PC-3 (cell line): ENCODE measurements around the gene RUFY3. TPM values are rescaled to one million over a fixed set of nuclear protein-coding genes. Genes with fewer than 3 reads are reported as not detected.
A peak's percentile ranks its signal among the peaks of the same experiment; 100 is the strongest.

ENCODE experiments used
- ATAC-seq: fragments of 200-7000 bp; cut with Tn5 transposase; 2 replicates; pipeline ENCODE4 v1.9.1; 2020; ENCODE audit warnings: mild to moderate bottlenecking, moderate library complexity
- BruUV-seq: library from RNA; stranded (reverse); fragments of 400-500 nt; replicated peaks from 2 replicates; lab custom pipeline; 2021; lab: Mats Ljungman, UMichigan
- CTCF ChIA-PET: fragments of 300-600 bp; sonication (Branson Sonifier 250); formaldehyde crosslinking; loops from one replicate; lab custom pipeline; 2022; ENCODE audit warnings: antibody characterized with exemption; lab: Charles Lee
- POLR2A ChIA-PET: fragments of 300-600 bp; sonication (Branson Sonifier 250); formaldehyde crosslinking; loops from one replicate; lab custom pipeline; 2022; ENCODE audit warnings: antibody characterized with exemption; ENCODE audit not compliant: unreplicated experiment; lab: Charles Lee
- DNase-seq: peaks from one replicate; pipeline ENCODE4 v3.0.0-alpha.2; 2015
- H2AFZ ChIP-seq: fragments of 300-600 bp; sonication (generic); 2 replicates; pipeline ENCODE4 v1.6.0; 2016; ENCODE audit warnings: antibody characterized with exemption, low read length
- H3F3A ChIP-seq: fragments of 300-600 bp; sonication (generic); one replicate; pipeline ENCODE4 v1.6.0; 2017; ENCODE audit warnings: antibody characterized with exemption, low read length, control low read depth, mild to moderate bottlenecking; ENCODE audit not compliant: unreplicated experiment
- H3K27ac ChIP-seq: fragments of 300-600 bp; sonication (generic); 2 replicates; pipeline ENCODE4 v1.5.1; 2016; ENCODE audit warnings: mild to moderate bottlenecking, low read length
- H3K27me3 ChIP-seq: fragments of 300-600 bp; sonication (generic); 2 replicates; pipeline ENCODE4 v1.6.1; 2016; ENCODE audit warnings: low read length, mixed read lengths
- H3K36me3 ChIP-seq: fragments of 300-600 bp; sonication (generic); 2 replicates; pipeline ENCODE4 v1.6.1; 2016; ENCODE audit warnings: low read depth, mixed run types, low read length, mixed read lengths
- H3K4me1 ChIP-seq: fragments of 300-600 bp; sonication (generic); 2 replicates; pipeline ENCODE4 v1.5.1; 2016; ENCODE audit warnings: low read length; ENCODE audit not compliant: insufficient read depth
- H3K4me2 ChIP-seq: fragments of 300-600 bp; sonication (generic); 2 replicates; pipeline ENCODE4 v1.6.0; 2016; ENCODE audit warnings: low read length
- H3K4me3 ChIP-seq: fragments of 300-600 bp; sonication (generic); 2 replicates; pipeline ENCODE4 v1.5.1; 2016; ENCODE audit warnings: mild to moderate bottlenecking, low read length, mixed read lengths
- H3K79me2 ChIP-seq: fragments of 300-600 bp; sonication (generic); 2 replicates; pipeline ENCODE4 v1.6.1; 2017; ENCODE audit warnings: low read length, mixed read lengths
- H3K9ac ChIP-seq: fragments of 300-600 bp; sonication (generic); 2 replicates; pipeline ENCODE4 v1.6.0; 2016; ENCODE audit warnings: mild to moderate bottlenecking, low read length
- H3K9me2 ChIP-seq: fragments of 300-600 bp; sonication (generic); replicated peaks from 2 replicates; pipeline ENCODE4 v1.6.1; 2016; ENCODE audit warnings: mixed run types, low read length, mixed read lengths
- H3K9me3 ChIP-seq: fragments of 300-600 bp; sonication (generic); 2 replicates; pipeline ENCODE4 v1.6.1; 2016; ENCODE audit warnings: low read length, mixed read lengths
- H4K20me1 ChIP-seq: fragments of 300-600 bp; sonication (generic); 2 replicates; pipeline ENCODE4 v1.6.1; 2016; ENCODE audit warnings: low read length, mixed read lengths
- CTCF ChIP-seq: fragments of 300-600 bp; sonication (generic); conservative IDR thresholded peaks from 2 replicates; pipeline ENCODE4 v1.5.1; 2017; ENCODE audit warnings: antibody characterized with exemption, low read depth, mild to moderate bottlenecking, low read length
- EZH2 ChIP-seq: fragments of 300-600 bp; sonication (generic); IDR thresholded peaks from one replicate; pipeline ENCODE4 v1.6.1; 2017; ENCODE audit warnings: antibody characterized with exemption, mild to moderate bottlenecking, low read length; ENCODE audit not compliant: unreplicated experiment
- EZH2phosphoT487 ChIP-seq: fragments of 300-600 bp; sonication (generic); IDR thresholded peaks from 2 replicates; pipeline ENCODE4 v1.6.1; 2018; ENCODE audit warnings: mild to moderate bottlenecking, antibody characterized with exemption, low read length, borderline replicate concordance
- intact Hi-C: fragments of 100-400 bp; cut with micrococcal nuclease; formaldehyde crosslinking; loops from 2 replicates; pipeline ENCODE4 v1.9.0; 2023
- total RNA-seq: library from RNA; depleted of rRNA; stranded (reverse); fragments of >200 nt; gene quantifications from 2 replicates; pipeline ENCODE4 v1.2.3, GENCODE V29; 2014

RUFY3 gene
- total RNA-seq, 1 experiment from 2014 or later = 25.6 TPM

DNA sequence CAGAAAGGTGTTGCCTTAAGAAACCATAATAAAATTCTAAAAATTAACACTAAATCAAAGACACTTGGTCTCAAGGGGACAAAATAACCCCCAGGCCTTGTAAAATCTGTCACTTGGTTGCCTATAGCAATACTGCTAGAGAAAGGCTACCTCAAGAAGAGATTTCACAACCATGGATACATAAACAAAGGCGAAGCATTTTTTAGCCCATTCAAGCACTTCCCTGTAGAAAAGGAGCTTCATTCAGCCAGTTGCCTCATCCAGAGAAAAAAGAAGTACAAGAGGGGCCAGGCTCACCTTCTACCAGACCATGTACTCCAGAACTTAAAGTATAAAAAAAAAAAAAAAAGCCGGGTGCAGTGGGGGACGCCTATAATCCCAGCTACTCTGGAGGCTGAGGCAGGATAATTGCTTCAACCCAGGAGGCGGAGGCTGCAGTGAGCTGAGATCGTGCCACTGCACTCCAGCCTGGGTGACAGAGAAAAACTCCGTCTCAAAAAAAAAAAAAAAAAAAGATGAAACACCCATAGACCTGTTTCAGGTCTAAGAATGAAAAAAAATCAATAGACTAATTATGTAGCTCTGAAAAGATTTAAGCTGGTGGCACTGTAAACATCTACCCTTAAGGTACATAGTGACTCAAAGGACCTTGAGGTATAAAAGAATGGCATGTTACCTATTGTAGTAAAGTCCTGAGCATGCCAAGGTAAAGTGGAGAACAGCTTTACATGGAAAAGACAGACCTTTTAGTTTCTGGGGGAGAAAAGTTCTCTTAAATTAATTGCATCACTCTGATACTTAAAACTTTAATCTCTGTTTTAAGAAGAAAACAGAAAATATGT lies 18.0 kb downstream of the RUFY3 start:
- no peaks in the 10 kb centered on the region for H4K20me1 ChIP-seq
- DNase-seq = no peak
- no TSS peak for BruUV-seq

DNA sequence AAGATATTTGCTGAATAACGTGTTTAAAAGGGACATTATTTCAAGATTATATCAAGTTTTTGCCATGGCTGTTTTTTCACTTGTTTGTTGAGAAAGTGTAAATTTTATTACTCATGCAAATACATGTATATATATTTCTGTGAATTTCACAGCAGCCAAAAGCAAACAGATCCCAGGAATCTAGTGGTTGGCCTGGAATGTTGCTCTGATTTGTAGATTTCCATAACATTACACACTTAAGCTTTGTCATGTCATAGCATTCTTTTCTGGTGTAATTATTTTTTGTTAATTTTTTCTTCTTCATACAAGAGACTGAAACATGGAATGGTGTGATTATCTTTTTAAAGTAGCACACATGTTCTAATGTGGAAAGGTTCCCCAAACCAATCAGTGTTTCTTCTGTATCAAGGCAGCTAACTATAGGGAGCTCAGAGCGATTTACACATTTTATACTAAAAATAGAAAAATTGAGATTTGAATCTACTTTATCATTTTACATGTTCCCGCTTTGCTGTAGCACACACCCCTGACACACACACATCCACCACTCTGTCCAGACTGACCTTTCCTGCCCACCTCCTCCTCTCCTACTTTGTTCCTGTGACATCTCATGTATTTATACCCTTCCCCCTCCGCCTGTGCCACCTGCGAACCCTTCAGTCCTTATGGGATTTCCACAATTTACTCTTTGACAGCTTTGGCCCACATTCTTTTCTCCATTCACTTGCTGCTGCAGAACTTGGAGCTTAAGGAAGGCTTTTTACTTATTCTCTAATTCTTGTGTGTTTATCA lies 20.3 kb downstream of the RUFY3 start:
- Histone ChIP-seq H3K4me3 (no peak overlapping the region), H3K9me3 (no peaks in the 10 kb centered on the region), H3K4me1 (no peaks in the 10 kb centered on the region), H2AFZ (no peak overlapping the region), H3K9me2 (no peaks in the 10 kb centered on the region), H3K9ac (no peak overlapping the region), H3K4me2 (no peak overlapping the region), H3K79me2 (0 out of 2 replicates have a peak, but pooled peaks cover 3% of the 10 kb centered on the region), H4K20me1 (0 out of 2 replicates have a peak, but pooled peaks cover 3% of the 10 kb centered on the region), H3K36me3 (no peaks in the 10 kb centered on the region), H3F3A (no peaks in the 10 kb centered on the region), H3K27me3 (no peaks in the 10 kb centered on the region), H3K27ac (no peak overlapping the region)
- POLR2A ChIA-PET = interaction anchor here (0.7 kb wide), 1 partner anchor 37 kb away, joined by 5 read pairs; no protein-coding TSS in a partner anchor
- no TSS peak for BruUV-seq
- CTCF ChIA-PET = no interaction called here
- intact Hi-C loops = no loop called here
- DNase-seq = no peak
- no peak for ATAC-seq
- TF ChIP-seq CTCF (no peak), EZH2phosphoT487 (no peak), EZH2 (no peak)

More for the DNA sequence above, 18.0 kb downstream of the RUFY3 start:
- TF ChIP-seq EZH2phosphoT487 (no peak), EZH2 (no peak), CTCF (no peak)
- peak; percentile 41 for ATAC-seq
- Histone ChIP-seq H3K9me2 (no peaks in the 10 kb centered on the region), H3K27ac (no peak overlapping the region), H3K4me2 (no peak overlapping the region), H3K4me1 (peaks cover 4% of the 10 kb centered on the region), H3K9me3 (no peaks in the 10 kb centered on the region), H3K79me2 (0 out of 2 replicates have a peak, but pooled peaks cover 5% of the 10 kb centered on the region), H3F3A (no peaks in the 10 kb centered on the region), H3K9ac (no peak overlapping the region), H3K4me3 (no peak overlapping the region), H3K36me3 (no peaks in the 10 kb centered on the region), H2AFZ (no peak overlapping the region), H3K27me3 (no peaks in the 10 kb centered on the region)
- intact Hi-C loops = loop anchor here (10.0 kb wide), 3 partner anchors 65 to 95 kb away; partner anchors contain the start of gene GRSF1
- ChIA-PET CTCF (interaction anchor here (0.7 kb wide), 1 partner anchor 68 kb away, joined by 3 read pairs; no protein-coding TSS in a partner anchor), POLR2A (no interaction called here)
